Esophagus muscularis mucosa (tissue), 4 donors: ENCODE results near the gene LPCAT2. TPM values are rescaled to one million over a fixed set of nuclear protein-coding genes. Genes with fewer than 3 reads are reported as not detected.

Experiments used
- DNase-seq: peaks from one replicate; pipeline ENCODE4 v3.0.0-alpha.2; 2017; ENCODE audit errors: extremely low spot score
- H3K27ac ChIP-seq, 4 donors: fragments of 200-600 bp; sonication (generic); replicated peaks in 1 of 4; 1 replicate in 3 of 4; 2 replicates in 1 of 4; pipeline ENCODE4 v1.5.1; 2016 to 2019; ENCODE audit warnings: mild to moderate bottlenecking in 1 of 4
- H3K27me3 ChIP-seq, 4 donors: fragments of 200-600 bp; sonication (generic); one replicate each; pipeline versions ENCODE4 v1.5.1 to v1.6.0; 2016 to 2019
- H3K36me3 ChIP-seq, 4 donors: fragments of 200-600 bp; sonication (generic); one replicate each; pipeline ENCODE4 v1.5.1; 2016 to 2019
- H3K4me1 ChIP-seq, 4 donors: fragments of 200-600 bp; sonication (generic); one replicate each; pipeline ENCODE4 v1.5.1; 2016 to 2019
- H3K4me3 ChIP-seq, 4 donors: fragments of 200-600 bp; sonication (generic); 1 replicate in 2 of 4; 2 replicates in 2 of 4; pipeline ENCODE4 v1.5.1; 2016 to 2019; ENCODE audit warnings: mild to moderate bottlenecking in 4 of 4, moderate library complexity in 1 of 4
- H3K9me3 ChIP-seq, 4 donors: fragments of 200-600 bp; sonication (generic); 1 replicate in 3 of 4; 2 replicates in 1 of 4; pipeline ENCODE4 v1.5.1; 2016 to 2019
- CTCF ChIP-seq, 3 experiments: fragments of 200-600 bp in 2 of 3; fragments of 450-650 bp in 1 of 3; sonication (generic) in 2 of 3; IDR thresholded peaks; one replicate each; pipeline ENCODE4 v1.5.1; 2017 to 2019; ENCODE audit warnings: antibody characterized with exemption in 3 of 3, mild to moderate bottlenecking in 2 of 3, moderate library complexity in 1 of 3
- EP300 ChIP-seq: sonication (generic); formaldehyde crosslinking; IDR thresholded peaks from one replicate; pipeline ENCODE4 v1.6.1; 2017; ENCODE audit warnings: antibody characterized with exemption
- POLR2A ChIP-seq: fragments of 450-650 bp; IDR thresholded peaks from one replicate; pipeline ENCODE4 v1.6.1; 2017; ENCODE audit warnings: antibody characterized with exemption, moderate library complexity, mild to moderate bottlenecking, low read depth
- POLR2AphosphoS5 ChIP-seq, 2 donors: sonication (generic); formaldehyde crosslinking; IDR thresholded peaks; one replicate each; pipeline ENCODE4 v1.6.1; 2017; ENCODE audit warnings: antibody characterized with exemption in 2 of 2
- WGBS: methylation state at CpG from one replicate; pipeline ENCODE4 v1.1.5; 2018; 5-methylcytosine and 5-hydroxymethylcytosine counted together
- intact Hi-C: fragments of 100-400 bp; cut with DNase I; formaldehyde crosslinking; loops from one replicate; pipeline ENCODE4 v1.15.1; 2023
- total RNA-seq, 4 donors: library from RNA; depleted of rRNA; stranded (reverse); fragments of >200 nt; gene quantifications; one replicate each; pipeline versions ENCODE4 v1.1.0 to v1.2.1, GENCODE V29; 2016

LPCAT2 gene
- 10 to 100 TPM in 3 of 4 donors, 1 to 10 TPM in 1; 9.6 to 12.9 (median 12.0) TPM for total RNA-seq

- Histone ChIP-seq H3K4me3 (peak within 1 kb of the TSS; percentile 59 to 73 (median 62)), H3K27me3 (peaks cover 0 to 18% (median 0%) of the 10 kb centered on the region in 4 donors), H3K9me3 (peaks cover 0 to 19% (median 0%) of the 10 kb centered on the region in 4 donors), H3K4me1 (peaks cover 0 to 24% (median 12%) of the 10 kb centered on the region in 4 donors), H3K27ac (peak within 1 kb of the TSS; percentile 62 to 81 (median 71)), H3K36me3 (peaks cover 0 to 33% (median 10%) of the 10 kb centered on the region in 4 donors)
- 4% methylated on average over 54 of the region's 61 CpGs for WGBS
- intact Hi-C loops = no loop called here
- TF ChIP-seq POLR2AphosphoS5 (IDR thresholded peaks at IDR 0.05) (peak; percentile 79 to 90), EP300 (no peak), CTCF (IDR thresholded peaks at IDR 0.05) (no peak), POLR2A (no peak)
- no peak for DNase-seq
Measured at GRCh38 chr16:55508941-55509931, at the start of gene LPCAT2. TSS of gene LPCAT2 (plus strand) at chr16:55509072. CDS start at chr16:55509182, 110 bp downstream.

- DNase-seq = no peak
- TF ChIP-seq POLR2AphosphoS5 (IDR thresholded peaks at IDR 0.05) (no peak), POLR2A (no peak), EP300 (no peak), CTCF (IDR thresholded peaks at IDR 0.05) (no peak)
- Histone ChIP-seq H3K4me1 (peaks cover 0 to 5% (median 0%) of the 10 kb centered on the region in 4 donors), H3K4me3 (no peak overlapping the region), H3K27me3 (peaks cover 0 to 22% (median 1%) of the 10 kb centered on the region in 4 donors), H3K27ac (no peak overlapping the region), H3K9me3 (no peaks in the 10 kb centered on the region), H3K36me3 (no peaks in the 10 kb centered on the region)
- WGBS = 73% methylated on average over 6 of the region's 6 CpGs
- intact Hi-C loops = no loop called here
Measured at GRCh38 chr16:55462241-55462640, 46.6 kb upstream of the LPCAT2 start.

- no peak for DNase-seq
- H3K36me3 ChIP-seq = no peaks in the 10 kb centered on the region
- H3K27ac ChIP-seq = no peak overlapping the region
- no peak overlapping the region for H3K4me3 ChIP-seq
- peaks cover 0 to 28% (median 1%) of the 10 kb centered on the region in 4 donors for H3K27me3 ChIP-seq
- TF ChIP-seq POLR2A (no peak), EP300 (no peak), POLR2AphosphoS5 (IDR thresholded peaks at IDR 0.05) (no peak), CTCF (IDR thresholded peaks at IDR 0.05) (no peak)
- intact Hi-C loops = loop anchor here (2.0 kb wide), 2 partner anchors 78 to 238 kb away; no protein-coding TSS in a partner anchor
- H3K9me3 ChIP-seq = no peaks in the 10 kb centered on the region
- WGBS = 53% methylated on average over 4 of the region's 4 CpGs
- H3K4me1 ChIP-seq = peaks cover 0 to 5% (median 0%) of the 10 kb centered on the region in 4 donors
Measured at GRCh38 chr16:55464375-55464774, 44.5 kb upstream of the LPCAT2 start.

- H3K27ac ChIP-seq = no peak overlapping the region
- 32% methylated on average over 17 of the region's 19 CpGs for WGBS
- peak overlapping the region in 1 of 4 donors; percentile 18 for H3K4me3 ChIP-seq
- TF ChIP-seq CTCF (IDR thresholded peaks at IDR 0.05) (peak; percentile 100), POLR2AphosphoS5 (IDR thresholded peaks at IDR 0.05) (peak in 1 of 2 donors; percentile 48), EP300 (no peak)
- no peaks in the 10 kb centered on the region for H3K9me3 ChIP-seq
- H3K4me1 ChIP-seq = peaks cover 0 to 6% (median under 1%) of the 10 kb centered on the region in 4 donors
- intact Hi-C loops = loop anchor here (2.0 to 5.0 kb wide), 3 partner anchors 78 to 377 kb away; no protein-coding TSS in a partner anchor
- peak; percentile 97 for DNase-seq
- H3K27me3 ChIP-seq = peaks cover 0 to 22% (median 1%) of the 10 kb centered on the region in 4 donors
- H3K36me3 ChIP-seq = no peaks in the 10 kb centered on the region
Measured at GRCh38 chr16:55465077-55465896, 43.6 kb upstream of the LPCAT2 start.
